DMS114 treated with DMSO at 0.1 percent for 48 hours (cell line): Measurements from ENCODE around the gene VWA3A.

Experiments
- DNase-seq: peaks from one replicate; lab custom pipeline; 2025; ENCODE audit not compliant: unreplicated experiment; lab: John Stamatoyannopoulos, UW

Gene VWA3A

GRCh38 chr16:22198547-22199293, 106.4 kb downstream of the VWA3A start:
- DNase-seq: no peak

DNA sequence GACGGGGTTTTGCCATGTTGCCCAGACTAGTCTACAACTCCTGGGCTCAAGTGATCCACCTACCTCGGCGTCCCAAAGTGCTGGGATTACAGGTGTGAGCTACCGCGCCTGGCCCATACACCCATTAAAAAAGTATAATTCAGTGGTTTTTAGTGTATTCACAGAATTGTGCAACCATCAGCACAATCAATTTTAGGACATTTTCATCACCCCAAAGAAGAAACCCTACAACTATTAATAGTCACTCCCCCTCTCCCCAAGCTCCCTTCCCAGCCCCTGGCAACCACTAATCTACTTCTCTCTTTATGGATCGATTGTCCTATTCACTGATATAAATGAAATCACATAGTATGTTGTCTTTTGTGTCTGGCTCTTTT, 109.9 kb downstream of the VWA3A start:
- no peak for DNase-seq

DNA sequence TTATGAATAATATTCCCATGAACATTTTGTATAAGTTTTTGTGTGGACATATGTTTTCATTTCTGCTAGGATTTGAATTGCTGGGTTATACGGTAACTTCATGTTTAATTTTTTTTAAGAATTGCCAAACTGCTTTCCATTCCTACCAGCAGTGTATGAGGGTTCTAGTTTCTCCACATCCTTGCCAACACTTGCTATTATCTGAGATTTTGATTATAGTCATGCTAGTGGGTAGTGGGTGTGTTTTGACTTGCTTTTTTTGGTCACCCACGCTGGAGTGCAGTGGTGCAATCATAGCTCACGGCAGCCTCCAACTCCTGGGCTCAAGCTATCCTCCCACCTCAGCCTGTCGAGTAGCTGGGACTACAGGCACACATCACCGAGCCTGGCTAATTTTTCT, 110.8 kb downstream of the VWA3A start:
- no peak for DNase-seq

GRCh38 chr16:22204091-22204655, 111.8 kb downstream of the VWA3A start:
- DNase-seq: no peak

- no peak for DNase-seq
Observed at GRCh38 chr16:22205577-22206012, 113.3 kb downstream of the VWA3A start.

GRCh38 chr16:22206013-22206841, 113.9 kb downstream of the VWA3A start, which contains the start of gene EEF2K:
EEF2K (plus strand) TSS chr16:22206278; CDS start chr16:22225730, 19,452 bp downstream.
- DNase-seq: peak; percentile 92
